HG03575 (cell line): Measurements from ENCODE around the gene PARP12.

Source experiments
- ATAC-seq: cut with Tn5 transposase; IDR thresholded peaks from one replicate; pipeline ENCODE4 v1.9.1; 2021; ENCODE audit not compliant: unreplicated experiment, insufficient number of reproducible peaks, low FRiP score; ENCODE audit errors: extremely low read depth

PARP12 gene

DNA sequence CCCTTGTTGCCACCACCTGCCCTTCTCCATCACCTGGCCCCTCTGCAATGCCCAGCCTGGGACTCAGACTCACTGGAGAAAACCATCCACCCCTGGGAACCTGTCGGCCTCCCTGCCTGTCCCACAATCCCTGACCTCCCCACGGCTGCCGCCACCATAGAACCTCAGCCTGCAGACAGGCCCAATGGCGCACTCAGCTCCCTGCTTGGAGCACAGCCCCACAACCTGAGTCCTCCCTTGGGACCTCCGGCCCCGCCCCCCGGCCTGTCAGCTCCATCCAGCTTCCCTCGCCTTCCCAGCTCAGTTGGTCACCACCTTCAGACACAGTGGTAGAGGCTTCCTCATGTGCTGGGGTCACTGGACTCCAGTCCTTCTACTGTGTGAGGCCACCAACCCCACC is 41.1 kb downstream of the PARP12 start:
- no peak for ATAC-seq

DNA sequence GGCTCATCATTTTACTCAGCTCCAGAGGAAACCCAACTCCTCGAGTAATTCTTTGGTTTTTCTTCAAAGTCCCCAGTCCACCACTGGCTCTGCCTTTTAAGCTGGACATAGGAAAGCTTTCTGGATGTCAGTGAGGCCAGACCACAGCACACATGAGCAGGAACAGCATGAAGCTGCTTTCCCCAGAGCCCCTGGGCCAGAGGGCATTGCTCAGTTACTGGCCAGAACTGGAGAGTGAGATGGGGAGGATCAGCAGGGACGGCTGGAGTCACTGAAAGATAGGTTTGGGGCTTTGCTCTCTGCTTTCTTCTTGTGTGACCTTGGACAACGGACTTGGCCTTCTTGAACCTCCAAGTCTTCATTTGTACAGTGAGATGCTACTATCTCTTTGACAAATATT is 43.1 kb downstream of the PARP12 start:
- no peak for ATAC-seq

DNA sequence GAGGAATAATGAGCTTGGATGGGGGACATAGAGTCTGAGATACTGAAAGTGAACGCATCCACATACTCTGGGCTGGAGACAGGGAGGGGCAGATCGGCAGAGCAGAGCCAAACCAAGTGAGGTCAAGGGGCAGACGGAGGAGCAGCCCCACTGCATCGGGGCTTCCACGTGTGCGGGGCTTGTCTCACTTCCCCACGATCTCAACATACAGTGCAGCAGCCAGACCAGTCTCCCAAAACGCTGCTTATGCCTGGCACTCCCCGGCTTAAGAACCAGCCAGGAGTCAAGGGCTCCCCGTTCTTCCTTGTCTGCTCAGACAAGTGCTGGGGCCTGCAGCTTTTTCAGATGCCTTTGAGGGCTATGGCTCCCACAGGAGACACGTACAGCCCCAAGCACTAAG is 43.6 kb downstream of the PARP12 start:
- ATAC-seq = no peak

DNA sequence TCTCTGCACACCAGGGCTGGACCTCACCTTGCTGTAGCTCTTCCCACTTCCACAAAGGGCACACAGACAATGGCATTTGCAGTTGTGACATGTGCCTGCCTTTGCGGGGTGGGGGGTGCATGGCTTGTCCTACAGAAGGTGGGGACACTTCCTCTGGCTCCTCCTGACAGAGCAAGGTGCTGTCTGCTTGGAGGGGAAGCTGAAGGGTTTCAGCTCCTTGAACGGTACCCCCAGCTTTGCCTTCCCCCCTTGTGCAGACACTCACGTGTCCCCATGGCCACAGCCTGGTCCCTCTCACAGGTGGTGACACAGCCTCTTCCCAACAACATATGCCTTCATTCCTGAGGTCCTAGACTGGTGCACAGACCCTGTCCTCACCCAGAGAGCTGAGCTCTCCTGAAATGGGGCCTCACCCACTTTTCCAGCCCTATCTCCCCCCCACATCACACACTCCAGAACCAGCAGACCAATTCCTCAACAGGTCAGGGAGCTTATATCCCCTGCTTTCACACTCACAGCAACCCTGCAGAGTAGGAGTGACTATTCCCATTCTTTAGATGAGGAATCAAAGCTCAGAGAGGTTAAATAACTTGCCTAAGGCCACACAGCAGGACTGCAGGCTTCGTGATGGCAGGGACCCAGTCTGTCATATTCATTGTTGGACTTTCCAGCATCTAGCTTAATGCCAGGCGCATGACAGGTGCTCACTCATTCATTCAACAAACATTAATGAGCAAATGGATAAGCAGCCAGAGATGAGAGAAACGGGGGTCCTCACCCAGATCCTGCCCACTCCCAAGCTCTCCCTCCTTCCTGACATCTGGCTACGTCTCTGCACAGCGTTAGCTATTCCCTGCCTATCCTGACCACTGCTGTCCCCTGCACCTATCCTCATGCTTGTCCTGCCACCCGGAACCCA is 44.4 kb downstream of the PARP12 start:
- ATAC-seq = no peak

DNA sequence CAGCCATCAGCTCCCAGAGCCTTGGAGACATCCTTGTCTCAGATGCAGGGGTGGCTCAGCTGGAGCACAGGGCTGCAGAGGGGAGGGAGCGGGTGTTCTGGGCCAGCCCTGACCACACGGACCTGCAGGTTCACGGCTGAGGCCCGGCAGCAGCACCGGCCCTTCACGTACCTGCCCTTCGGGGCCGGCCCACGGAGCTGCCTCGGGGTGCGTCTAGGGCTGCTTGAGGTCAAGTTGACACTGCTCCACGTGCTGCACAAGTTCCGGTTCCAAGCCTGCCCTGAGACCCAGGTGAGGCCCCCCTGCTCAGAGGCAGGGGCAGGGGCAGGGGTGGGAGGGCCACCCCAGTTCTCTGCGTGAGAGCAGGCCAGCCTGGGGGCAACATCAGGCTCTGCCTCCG is 45.2 kb downstream of the PARP12 start:
- no peak for ATAC-seq

DNA sequence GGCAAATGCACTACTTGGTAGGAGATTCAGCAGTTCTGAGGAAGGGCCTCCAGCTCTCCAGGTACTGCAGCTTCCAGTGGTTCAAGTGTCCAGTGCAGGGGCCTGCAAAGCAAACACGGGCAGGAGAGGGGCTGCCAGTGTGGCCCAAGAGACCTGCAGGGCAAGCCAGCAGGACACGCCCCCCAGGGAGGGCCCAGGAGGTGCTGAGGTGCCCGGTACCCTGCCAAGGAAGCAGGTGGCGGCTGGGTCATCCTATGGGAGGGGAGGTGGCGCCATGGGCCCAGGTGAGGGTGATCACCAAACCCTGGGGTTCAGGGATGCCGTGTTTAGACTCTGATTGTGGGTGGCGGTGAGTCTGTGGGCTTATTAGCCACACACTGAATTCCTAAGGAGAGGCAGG is 45.7 kb downstream of the PARP12 start:
- no peak for ATAC-seq

DNA sequence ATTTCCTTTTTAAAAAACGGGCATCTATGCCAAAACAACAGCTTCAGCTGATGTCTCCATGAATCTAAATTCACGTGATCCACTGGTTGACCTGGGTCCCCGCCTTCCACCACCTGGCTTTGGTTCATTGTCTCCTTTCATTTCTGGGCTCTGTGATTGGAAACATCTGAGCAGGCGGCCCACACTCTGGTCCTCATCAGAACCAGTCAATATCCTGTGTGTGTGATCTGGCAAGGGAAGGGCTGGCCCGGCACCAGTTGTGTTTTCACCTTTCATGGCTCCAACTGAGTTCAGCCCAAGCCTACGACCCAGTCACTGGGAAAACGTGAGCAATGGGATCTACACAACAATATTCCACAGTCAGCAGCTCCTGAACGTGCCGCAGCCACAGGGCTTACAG is 46.2 kb downstream of the PARP12 start:
- ATAC-seq = no peak

DNA sequence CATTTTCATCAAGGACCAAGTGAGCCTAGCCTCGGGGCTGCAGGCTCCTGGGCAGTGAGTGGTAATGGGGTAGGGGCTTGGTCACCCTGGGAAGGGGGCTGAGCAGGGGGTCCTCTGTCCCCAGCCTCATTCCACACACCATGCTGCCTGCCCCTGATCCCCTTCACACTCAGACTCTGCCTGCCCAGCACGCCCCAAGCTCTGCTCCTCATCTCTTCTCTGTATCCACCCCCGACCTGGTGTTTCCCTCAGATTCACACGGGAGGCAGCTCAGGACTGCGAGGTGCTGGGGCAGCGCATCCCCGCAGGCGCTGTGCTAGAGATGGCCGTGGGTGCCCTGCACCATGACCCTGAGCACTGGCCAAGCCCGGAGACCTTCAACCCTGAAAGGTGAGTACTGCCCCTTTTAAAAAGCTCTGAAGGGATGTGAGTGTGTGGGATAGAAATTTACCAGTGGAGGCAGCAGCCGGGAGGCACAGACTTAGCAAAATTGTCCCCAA is 47.2 kb downstream of the PARP12 start:
- ATAC-seq = no peak

DNA sequence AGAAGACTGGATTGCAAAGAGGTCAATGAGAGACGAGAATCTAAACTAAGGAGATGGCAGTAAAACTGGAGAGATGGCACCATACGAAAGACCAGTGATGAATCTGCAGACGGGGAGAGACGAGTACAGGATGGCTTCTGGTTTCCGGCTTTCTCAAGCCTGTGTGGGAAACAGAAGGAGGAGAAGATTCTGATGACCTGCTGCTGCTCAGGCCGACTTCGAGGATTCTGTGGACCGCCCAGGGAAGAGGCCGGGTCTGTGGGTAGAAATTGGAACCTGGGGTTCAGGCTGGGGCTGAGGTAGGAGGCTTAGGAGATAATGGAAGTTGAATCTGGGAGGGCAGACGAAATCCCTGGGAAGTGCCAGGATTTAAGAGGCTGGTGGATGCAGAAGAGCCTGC is 48.6 kb downstream of the PARP12 start:
- ATAC-seq = no peak

DNA sequence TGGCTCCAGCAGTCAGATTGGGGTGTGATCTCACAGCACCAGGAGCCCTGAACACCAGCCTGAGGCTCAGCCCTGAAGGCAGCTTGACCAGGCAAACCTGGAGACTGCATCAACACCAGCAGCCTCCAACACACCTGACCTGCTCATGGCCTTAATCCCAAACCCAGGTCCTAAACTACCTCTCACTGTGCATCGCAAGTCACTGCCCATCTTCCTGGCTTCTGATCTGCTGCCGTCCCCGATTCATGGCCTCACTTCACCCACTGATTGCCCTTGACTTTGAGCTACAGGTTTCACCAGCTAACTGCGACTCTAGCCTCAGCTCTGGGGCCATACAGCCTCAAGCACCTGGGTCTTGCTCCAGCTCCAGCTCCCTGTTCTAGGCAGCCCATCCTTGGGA is 49.1 kb downstream of the PARP12 start:
- no peak for ATAC-seq

DNA sequence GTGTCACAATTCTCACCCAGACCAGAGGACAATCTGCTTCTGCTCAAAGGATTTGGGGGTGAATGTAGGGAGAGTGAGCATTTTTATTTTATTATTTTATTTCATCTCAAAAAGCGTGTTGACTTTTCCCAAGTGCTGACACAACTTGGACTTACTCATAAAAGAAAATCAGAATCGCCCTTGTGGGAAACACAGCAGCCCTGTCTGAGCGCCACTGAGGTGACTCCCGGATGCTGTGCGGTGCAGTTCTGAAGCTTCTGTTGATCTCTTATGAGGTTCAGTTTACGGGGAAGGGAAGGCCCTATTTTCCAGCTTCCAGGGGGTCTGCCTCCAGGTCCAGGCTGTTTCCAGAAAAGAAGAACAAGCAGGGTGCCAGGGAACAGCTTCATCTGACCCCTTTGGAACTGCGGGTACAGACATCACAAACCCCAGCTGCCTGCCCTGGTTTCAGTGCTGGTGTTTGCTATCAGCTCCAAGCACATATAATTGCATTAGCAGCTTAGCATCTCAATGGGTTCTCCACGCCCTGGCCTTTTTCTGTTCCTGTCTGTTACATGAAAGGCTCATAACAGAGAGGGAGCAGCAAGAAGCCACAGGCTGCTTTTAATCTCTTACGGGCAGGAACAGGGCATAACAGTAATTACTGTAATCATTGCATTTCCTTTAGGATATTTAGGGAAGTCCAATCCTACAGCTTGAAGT is 52.4 kb downstream of the PARP12 start:
- ATAC-seq = no peak

DNA sequence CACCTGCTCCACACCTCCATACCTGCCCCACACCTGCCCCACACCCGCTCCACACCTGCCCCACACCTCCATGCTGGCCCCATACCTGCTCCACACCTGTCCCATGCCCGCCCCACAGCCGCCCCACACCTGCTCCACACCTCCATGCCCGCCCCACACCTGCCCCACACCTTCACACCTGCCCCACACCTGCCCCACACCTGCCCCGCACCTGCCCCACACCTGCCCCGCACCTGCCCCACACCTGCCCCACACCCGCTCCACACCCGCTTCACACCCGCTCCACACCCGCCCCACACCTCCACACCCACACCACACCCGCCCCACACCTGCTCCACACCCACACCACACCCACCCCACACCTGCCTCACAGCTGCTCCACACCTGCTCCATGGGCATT is 53.0 kb downstream of the PARP12 start:
- no peak for ATAC-seq

DNA sequence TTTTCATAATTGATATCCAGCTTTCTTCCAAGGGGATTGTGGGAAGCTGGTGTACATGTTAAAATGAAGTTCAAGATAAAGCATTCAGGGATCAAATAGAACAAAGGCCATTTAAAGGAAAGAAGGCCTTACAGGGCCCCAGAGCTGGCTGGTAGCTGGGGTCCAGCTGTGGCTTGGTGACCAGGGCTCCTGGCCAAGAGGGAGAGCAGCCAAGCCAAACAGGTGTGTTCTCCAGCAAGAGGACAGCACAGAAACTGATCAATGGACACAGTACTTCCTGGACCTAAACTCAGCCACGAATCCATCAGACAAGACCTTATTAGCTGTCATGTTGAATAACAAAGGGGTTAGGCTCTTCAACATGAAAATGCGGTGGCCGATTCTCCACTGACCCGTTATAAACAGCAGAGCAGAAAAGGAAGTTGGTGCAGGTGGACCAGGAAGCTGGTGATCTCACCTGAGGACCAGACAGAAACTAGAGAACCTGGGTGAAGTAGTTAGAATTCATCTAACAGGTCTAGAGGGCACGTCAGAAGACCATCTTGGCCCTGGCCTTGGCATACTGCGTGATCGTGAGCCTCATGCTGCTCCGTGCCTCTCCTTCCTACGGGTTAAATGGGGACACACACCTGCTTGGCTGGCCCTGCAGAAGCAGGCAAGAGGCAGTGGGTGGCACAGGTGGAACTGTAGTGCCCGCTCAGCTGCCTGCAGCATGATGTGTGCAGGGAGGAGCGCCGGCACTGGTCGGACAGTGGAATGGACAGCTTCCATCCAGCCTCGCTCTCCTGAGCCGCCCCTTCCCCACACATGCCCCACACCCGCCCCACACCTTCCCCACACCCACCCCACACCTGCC is 53.8 kb downstream of the PARP12 start:
- no peak for ATAC-seq

DNA sequence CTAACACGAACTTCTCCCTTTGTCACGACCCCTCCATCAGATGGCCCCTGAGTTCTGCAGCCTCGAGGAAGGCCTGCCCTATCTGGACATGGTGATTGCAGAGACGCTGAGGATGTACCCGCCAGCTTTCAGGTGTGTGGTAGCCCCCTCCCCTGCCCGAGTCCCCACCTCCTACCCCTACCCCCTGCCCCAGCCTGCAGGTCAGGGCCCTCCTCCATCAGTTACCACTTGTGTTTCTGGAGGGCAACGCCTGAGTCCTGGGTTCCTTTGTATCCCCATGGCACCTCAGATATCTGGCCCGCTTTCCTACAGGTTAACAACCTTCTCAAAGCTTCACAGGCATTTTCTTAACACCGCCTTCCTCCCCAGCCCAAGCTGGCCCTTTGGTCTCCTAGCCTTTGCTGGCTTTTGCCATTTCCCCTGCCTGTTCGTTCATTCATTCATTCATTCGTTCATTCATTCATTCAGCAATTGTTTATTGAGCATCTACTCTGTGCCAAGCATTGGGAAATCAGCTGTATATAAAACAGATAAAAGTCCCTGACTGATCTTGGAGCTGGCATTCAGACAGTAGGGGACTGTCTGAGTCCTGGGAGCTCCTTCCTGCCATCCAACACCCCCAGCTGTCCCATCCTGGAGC is 55.6 kb downstream of the PARP12 start:
- ATAC-seq = no peak

DNA sequence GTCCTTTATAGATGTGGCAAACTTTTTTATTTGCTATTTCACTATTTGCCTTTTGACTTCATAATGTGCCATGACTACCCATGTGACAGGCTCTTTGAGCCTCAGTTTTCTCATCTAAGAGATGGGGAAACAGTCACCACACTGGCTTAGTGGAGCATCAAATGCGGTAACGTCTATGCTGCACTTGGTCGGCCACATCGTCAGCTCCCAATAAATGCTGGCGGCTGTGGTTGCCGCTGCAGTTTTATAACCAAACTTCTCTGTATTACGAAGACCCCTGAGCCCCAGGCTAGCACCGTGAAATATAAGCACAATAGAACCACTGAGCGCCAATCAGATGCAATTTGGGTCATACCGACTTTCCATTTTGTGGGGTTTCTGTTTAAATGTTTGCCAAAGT is 56.2 kb downstream of the PARP12 start:
- no peak for ATAC-seq

DNA sequence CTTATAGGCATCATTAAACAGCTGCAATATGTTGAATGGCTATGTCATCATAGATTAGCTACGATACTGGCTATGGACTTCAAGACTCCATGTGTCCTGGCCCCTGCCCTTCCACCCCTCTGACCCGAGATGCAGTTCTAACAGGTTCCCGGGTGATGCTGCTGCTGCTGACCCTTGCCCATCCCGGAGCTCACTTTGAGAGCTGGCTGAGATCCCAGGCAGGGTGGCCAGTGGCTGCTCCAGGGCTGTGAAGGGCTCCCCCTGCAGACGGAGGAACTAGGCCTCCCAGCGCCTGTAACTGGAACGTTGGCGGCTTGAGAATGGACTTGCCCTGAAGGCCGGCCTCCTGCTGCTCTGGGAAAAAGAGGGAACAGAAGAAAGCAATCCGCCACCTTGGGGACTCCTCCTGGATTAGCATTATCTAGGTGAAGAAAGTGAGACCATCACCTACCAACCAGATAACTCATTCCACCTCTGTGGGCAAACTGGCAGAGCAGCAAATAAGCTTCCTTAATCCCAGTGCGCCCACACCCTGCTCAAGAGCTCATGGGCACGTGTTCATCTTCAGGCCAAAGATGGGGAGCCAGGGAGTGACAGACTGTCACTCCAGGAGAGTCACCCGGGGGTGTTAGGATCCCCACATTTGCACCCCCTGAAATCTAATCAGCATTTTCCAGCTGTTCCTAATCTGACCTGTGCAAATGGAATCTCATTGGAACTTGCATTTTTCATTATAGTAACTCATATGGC is 56.8 kb downstream of the PARP12 start:
- no peak for ATAC-seq

DNA sequence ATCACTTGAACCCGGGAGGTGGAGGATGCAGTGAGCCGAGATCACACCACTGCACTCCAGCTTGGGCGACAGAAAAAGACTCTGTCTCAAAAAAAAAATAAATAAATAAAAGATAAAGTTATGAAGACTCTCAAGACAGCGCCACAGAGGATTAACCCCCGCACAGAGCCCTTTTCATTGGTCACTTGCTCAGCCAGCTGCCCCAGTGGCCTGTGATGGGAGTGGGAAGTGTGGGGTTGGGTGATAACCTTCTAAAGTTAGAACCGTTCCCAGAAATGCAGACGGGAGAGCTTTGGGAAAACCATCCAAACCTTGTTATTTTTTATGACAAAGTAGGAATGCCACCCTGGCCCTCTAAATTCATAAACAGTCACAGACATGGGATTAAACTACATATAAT is 57.4 kb downstream of the PARP12 start:
- no peak for ATAC-seq

DNA sequence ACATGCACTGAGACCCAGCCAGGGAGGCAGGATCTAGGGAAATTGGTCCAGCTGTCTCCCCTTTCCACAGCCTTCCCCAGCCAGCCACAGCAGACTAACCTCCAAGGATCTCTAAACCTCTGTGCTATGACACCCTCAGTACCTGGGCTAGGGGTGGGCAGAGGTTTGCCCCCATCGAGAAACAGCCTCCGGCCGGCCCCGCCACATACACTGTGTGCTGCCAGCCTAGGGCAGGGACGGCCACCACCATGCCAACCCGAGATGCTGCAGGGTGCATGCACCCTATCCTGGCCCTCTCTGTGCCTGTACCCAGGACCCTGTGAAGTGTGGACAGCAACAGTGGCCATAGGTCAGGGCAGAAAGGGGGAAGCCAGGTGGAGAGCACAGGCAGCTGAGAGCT is 58.1 kb downstream of the PARP12 start:
- no peak for ATAC-seq
